OCI-LY7 (cell line): Measurements from ENCODE around the gene STMN3.

ENCODE experiments used
- EZH2phosphoT487 ChIP-seq: fragments of 200-600 bp; sonication (generic); IDR thresholded peaks from 2 replicates; pipeline ENCODE4 v1.6.1; 2018; ENCODE audit warnings: low read depth, borderline replicate concordance, mild to moderate bottlenecking, mixed run types, antibody characterized with exemption, low read length, moderate library complexity, mixed read lengths
- TF ChIP-seq, protein P1 (sequence below): fragments of 200-600 bp; sonication (generic); conservative IDR thresholded peaks from 2 replicates; pipeline ENCODE4 v1.5.1; 2014; ENCODE audit warnings: mild to moderate bottlenecking, antibody characterized with exemption, low read length, moderate library complexity, mixed read lengths

DNA sequence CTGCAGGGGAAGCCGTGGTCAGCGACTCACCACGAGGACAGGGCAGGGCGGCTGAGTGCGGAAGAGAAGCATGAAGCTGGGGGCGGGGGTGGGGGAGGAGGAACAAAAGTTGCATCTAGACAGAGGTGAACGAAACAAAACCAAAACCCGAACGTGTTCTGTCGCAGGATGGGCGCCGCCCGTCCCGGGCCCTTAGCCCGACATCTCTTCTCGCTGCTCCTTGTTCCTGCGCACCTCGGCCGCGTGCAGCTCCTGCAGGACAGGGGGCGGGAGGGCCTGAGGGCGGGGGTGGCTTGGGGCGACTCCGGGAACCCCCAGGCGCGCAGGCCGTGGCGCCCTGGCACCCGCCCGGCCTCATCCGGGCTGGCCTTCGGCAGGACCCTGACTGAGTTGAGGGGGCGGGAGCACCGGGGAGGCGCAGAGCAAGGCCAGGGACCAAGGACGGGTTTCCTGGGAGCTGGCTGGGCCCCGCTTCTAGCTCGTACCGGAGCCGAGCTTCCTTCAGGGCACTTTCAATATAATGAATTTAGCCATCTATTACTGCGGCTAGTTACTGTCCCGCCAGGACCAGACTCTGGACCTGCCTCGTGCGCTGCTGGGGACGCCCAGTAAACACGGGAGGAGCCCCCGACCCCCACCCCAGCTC, 12.0 kb downstream of the STMN3 start:
- TF ChIP-seq, protein P1, sequence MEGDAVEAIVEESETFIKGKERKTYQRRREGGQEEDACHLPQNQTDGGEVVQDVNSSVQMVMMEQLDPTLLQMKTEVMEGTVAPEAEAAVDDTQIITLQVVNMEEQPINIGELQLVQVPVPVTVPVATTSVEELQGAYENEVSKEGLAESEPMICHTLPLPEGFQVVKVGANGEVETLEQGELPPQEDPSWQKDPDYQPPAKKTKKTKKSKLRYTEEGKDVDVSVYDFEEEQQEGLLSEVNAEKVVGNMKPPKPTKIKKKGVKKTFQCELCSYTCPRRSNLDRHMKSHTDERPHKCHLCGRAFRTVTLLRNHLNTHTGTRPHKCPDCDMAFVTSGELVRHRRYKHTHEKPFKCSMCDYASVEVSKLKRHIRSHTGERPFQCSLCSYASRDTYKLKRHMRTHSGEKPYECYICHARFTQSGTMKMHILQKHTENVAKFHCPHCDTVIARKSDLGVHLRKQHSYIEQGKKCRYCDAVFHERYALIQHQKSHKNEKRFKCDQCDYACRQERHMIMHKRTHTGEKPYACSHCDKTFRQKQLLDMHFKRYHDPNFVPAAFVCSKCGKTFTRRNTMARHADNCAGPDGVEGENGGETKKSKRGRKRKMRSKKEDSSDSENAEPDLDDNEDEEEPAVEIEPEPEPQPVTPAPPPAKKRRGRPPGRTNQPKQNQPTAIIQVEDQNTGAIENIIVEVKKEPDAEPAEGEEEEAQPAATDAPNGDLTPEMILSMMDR, result no peak
- TF ChIP-seq EZH2phosphoT487, result no peak
